DND-41 (cell line): Measurements from ENCODE around the gene ICA1.

Source experiments
- EZH2 ChIP-seq: IDR thresholded peaks from 3 replicates; pipeline ENCODE4 v1.6.1; 2012; ENCODE audit warnings: borderline replicate concordance, low read depth, mild to moderate bottlenecking, moderate library complexity, low read length, inconsistent platforms; ENCODE audit not compliant: severe bottlenecking
- TF ChIP-seq, protein P1 (sequence below): IDR thresholded peaks from 2 replicates; pipeline ENCODE4 v1.5.1; 2012; ENCODE audit warnings: borderline replicate concordance, low read length, moderate library complexity, mild to moderate bottlenecking; ENCODE audit not compliant: poor library complexity, severe bottlenecking; ENCODE audit errors: extremely low read depth

DNA sequence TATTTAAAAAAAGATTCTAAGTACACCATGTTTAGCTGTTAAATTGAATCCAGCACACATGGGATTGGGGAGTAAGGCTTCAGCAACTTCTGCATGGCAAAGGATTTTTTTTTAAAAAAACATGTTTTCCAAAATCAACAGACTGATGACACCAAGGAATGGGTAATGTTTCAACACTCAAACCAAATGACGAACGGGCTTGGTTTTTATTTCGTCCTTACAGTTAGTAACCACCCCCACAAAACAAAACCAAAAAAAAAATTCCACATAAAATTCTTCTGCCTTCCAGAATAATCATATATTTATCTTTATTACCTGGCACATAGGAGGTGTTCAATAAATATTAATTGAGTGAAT is 45.7 kb downstream of the ICA1 start:
- TF ChIP-seq, protein P1, sequence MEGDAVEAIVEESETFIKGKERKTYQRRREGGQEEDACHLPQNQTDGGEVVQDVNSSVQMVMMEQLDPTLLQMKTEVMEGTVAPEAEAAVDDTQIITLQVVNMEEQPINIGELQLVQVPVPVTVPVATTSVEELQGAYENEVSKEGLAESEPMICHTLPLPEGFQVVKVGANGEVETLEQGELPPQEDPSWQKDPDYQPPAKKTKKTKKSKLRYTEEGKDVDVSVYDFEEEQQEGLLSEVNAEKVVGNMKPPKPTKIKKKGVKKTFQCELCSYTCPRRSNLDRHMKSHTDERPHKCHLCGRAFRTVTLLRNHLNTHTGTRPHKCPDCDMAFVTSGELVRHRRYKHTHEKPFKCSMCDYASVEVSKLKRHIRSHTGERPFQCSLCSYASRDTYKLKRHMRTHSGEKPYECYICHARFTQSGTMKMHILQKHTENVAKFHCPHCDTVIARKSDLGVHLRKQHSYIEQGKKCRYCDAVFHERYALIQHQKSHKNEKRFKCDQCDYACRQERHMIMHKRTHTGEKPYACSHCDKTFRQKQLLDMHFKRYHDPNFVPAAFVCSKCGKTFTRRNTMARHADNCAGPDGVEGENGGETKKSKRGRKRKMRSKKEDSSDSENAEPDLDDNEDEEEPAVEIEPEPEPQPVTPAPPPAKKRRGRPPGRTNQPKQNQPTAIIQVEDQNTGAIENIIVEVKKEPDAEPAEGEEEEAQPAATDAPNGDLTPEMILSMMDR: no peak
- no peak for TF ChIP-seq EZH2
